Bronchial epithelial cell (primary cell): ENCODE results near the gene PGP. TPM values are rescaled to one million over a fixed set of nuclear protein-coding genes. Genes with fewer than 3 reads are reported as not detected.
"Not testable (repeated sequence)": the region's sequence is repeated elsewhere in the genome, so short reads cannot be mapped to it uniquely, and the experiment has no call there.

Experiments
- DNase-seq: peaks from one replicate; pipeline ENCODE4 v3.0.0-alpha.2; 2010; ENCODE audit warnings: low read depth
- FAIRE-seq: peaks from 2 replicates; lab custom pipeline; 2011; peaks lifted over from hg19 to GRCh38; lab: Jason Lieb, UNC
- H3K27me3 ChIP-seq: 2 replicates; pipeline ENCODE4 v1.5.1; 2011; ENCODE audit warnings: low read length; ENCODE audit not compliant: control insufficient read depth, insufficient read depth
- H3K36me3 ChIP-seq: 2 replicates; pipeline ENCODE4 v1.5.1; 2011; ENCODE audit warnings: low read length; ENCODE audit not compliant: control insufficient read depth, insufficient read depth
- H3K4me3 ChIP-seq: 2 replicates; pipeline ENCODE4 v1.5.1; 2011; ENCODE audit warnings: mild to moderate bottlenecking, low read depth, low read length, control low read depth
- CTCF ChIP-seq: IDR thresholded peaks from 2 replicates; pipeline ENCODE4 v1.5.1; 2011; ENCODE audit warnings: mild to moderate bottlenecking, moderate library complexity, low read length, control low read depth, inconsistent platforms; ENCODE audit not compliant: insufficient read depth, severe bottlenecking
- total RNA-seq: library from RNA; depleted of rRNA; stranded (reverse); fragments of >200 nt; gene quantifications from 2 replicates; pipeline ENCODE4 v1.2.1, GENCODE V29; 2014

The PGP gene
- total RNA-seq, 1 donor from 2014 or later = 9.5 TPM

- DNase-seq (no peak), FAIRE-seq (no peak)
- Histone ChIP-seq H3K36me3 (peaks cover 26% of the 10 kb centered on the region), H3K27me3 (no peaks in the 10 kb centered on the region), H3K4me3 (no peak overlapping the region)
- TF ChIP-seq CTCF = peak; percentile 2
Measured at GRCh38 chr16:2244301-2244700, 29.7 kb upstream of the PGP start.

GRCh38 chr16:2243781-2244180 is 29.1 kb upstream of the PGP start:
- Histone ChIP-seq H3K4me3 (no peak overlapping the region), H3K36me3 (peaks cover 26% of the 10 kb centered on the region), H3K27me3 (no peaks in the 10 kb centered on the region)
- no peak for TF ChIP-seq CTCF
- DNase-seq (no peak), FAIRE-seq (no peak)

GRCh38 chr16:2243031-2243528 is 28.4 kb upstream of the PGP start:
- TF ChIP-seq CTCF = no peak

GRCh38 chr16:2242598-2242997 is 28.0 kb upstream of the PGP start:
- peaks cover 26% of the 10 kb centered on the region for H3K36me3 ChIP-seq
- peaks cover 3% of the 10 kb centered on the region for H3K27me3 ChIP-seq
- TF ChIP-seq CTCF = no peak
- no peak overlapping the region for H3K4me3 ChIP-seq
- DNase-seq (no peak), FAIRE-seq (no peak)

More at GRCh38 chr16:2243031-2243528, 28.4 kb upstream of the PGP start:
- H3K36me3 ChIP-seq = peaks cover 26% of the 10 kb centered on the region
- H3K4me3 ChIP-seq = no peak overlapping the region
- DNase-seq = no peak
- H3K27me3 ChIP-seq = no peaks in the 10 kb centered on the region
- FAIRE-seq = no peak

GRCh38 chr16:2240331-2240730 is 25.7 kb upstream of the PGP start:
- Histone ChIP-seq H3K36me3 (peaks cover 23% of the 10 kb centered on the region), H3K27me3 (peaks cover 16% of the 10 kb centered on the region)
- FAIRE-seq, DNase-seq, H3K4me3 ChIP-seq: not testable (repeated sequence)

GRCh38 chr16:2238838-2239675 is 24.4 kb upstream of the PGP start:
- no peak for DNase-seq
- FAIRE-seq = peak; percentile 43
- Histone ChIP-seq H3K27me3 (peaks cover 16% of the 10 kb centered on the region), H3K36me3 (peaks cover 19% of the 10 kb centered on the region), H3K4me3 (no peak overlapping the region)
- TF ChIP-seq CTCF = no peak
